ENCODE results near the gene ABCA2.

ABCA2 gene

DNA sequence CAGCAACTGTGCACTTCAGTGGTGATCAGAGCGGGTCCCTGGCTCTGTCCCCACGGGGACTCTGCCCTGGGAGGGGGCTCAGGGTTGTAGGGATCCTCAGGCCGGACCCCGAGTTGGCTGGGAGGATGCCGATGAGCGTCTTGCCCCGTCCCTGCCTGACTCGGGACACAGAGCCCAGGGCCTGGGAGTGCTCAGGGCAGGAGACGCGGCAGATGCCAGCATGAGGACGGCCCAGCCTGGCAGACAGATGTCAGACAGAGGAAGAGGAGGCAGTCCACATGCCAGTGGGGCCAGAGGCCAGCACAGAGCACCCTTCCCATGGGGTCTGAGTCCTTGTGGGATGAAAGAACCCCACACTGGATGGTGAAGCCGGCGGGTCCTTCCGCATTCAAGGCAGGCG lies 64.7 kb downstream of the ABCA2 start:
- H3K4me1 ChIP-seq (ENCODE audit: control insufficient read depth in 1 of 2, insufficient read depth in 2 of 2, low read length in 2 of 2), result peaks cover 3% of the 10 kb centered on the region in 2 experiments
- no peak overlapping the region for H2AK5ac ChIP-seq (ENCODE audit: low read length)
- H4K91ac ChIP-seq (ENCODE audit: low read depth, low read length), result peak overlapping the region; percentile 77
- H2BK120ac ChIP-seq (ENCODE audit: insufficient read depth, low read length, poor library complexity), result no peak overlapping the region
- no peak overlapping the region for H3K14ac ChIP-seq (ENCODE audit: low read length)
- H3K9me3 ChIP-seq (ENCODE audit: insufficient read depth, low read depth, low read length), result peaks cover 3% of the 10 kb centered on the region
- peak overlapping the region; percentile 23 for H2BK12ac ChIP-seq (ENCODE audit: low read length)
- peaks cover 12% of the 10 kb centered on the region for H3K79me1 ChIP-seq (ENCODE audit: low read length)
- no peaks in the 10 kb centered on the region for H3K27me3 ChIP-seq (ENCODE audit: insufficient read depth, low read length)
- no CpG with 5 or more reads among the region's 15 CpGs for WGBS (ENCODE audit: extremely low coverage, insufficient coverage, insufficient read length)
- no peak overlapping the region for H4K12ac ChIP-seq (ENCODE audit: low read depth, low read length)
- peak overlapping the region; percentile 11 for H3K18ac ChIP-seq (ENCODE audit: low read length)
- H3K4me2 ChIP-seq (ENCODE audit: low read length), result no peak overlapping the region
- H3K36me3 ChIP-seq (ENCODE audit: control insufficient read depth in 1 of 2, insufficient read depth in 2 of 2, low read length in 2 of 2), result no peaks in the 10 kb centered on the region
- no peak overlapping the region for H3K4ac ChIP-seq (ENCODE audit: low read depth, low read length)
- H2BK5ac ChIP-seq (ENCODE audit: low read depth, low read length, poor library complexity), result peak overlapping the region; percentile 31
- no peak overlapping the region for H3K23ac ChIP-seq (ENCODE audit: low read length)
- no peak overlapping the region for H3K9ac ChIP-seq (ENCODE audit: low read length)
- H3K79me2 ChIP-seq (ENCODE audit: control insufficient read depth, insufficient read depth, low read length, poor library complexity), result no peaks in the 10 kb centered on the region
- no peak for DNase-seq
- H3K4me3 ChIP-seq (ENCODE audit: low read depth, low read length), result no peak overlapping the region
- no peak overlapping the region for H3K27ac ChIP-seq (ENCODE audit: low read depth, low read length)
- no peak overlapping the region for H4K8ac ChIP-seq (ENCODE audit: low read depth, low read length)
- no peak overlapping the region for H2AFZ ChIP-seq (ENCODE audit: insufficient read depth, low read length, poor library complexity)

DNA sequence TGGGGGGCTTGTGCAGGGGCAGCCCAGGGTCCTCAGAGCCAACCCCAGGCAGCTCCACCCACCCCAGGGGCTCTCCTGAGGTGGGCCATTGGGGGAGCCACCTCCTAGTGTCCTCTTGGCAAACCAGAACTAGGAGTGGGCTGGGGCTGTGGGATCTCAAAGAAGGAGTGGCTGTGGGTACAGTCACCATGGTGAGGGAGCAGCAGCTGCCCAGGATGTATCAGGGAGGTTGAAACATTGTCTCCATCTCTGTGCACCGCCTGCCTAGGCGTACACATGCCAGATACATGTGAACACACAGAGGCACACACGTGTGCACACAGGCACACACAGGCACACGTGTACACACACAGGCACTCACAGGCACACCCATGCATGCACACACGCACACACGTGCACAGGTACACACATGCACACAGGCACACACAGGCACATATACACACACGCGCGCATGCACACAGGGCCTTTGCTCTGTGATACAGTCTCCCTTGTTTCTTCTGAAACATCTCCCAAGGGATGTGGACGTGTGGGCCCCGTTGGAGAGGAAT lies 65.3 kb downstream of the ABCA2 start:
- Histone ChIP-seq H2AFZ (ENCODE audit: insufficient read depth, low read length, poor library complexity) (no peak overlapping the region), H3K79me1 (ENCODE audit: low read length) (peaks cover 12% of the 10 kb centered on the region), H3K79me2 (ENCODE audit: control insufficient read depth, insufficient read depth, low read length, poor library complexity) (no peaks in the 10 kb centered on the region), H3K4ac (ENCODE audit: low read depth, low read length) (no peak overlapping the region), H2BK5ac (ENCODE audit: low read depth, low read length, poor library complexity) (no peak overlapping the region), H3K27ac (ENCODE audit: low read depth, low read length) (no peak overlapping the region), H3K4me2 (ENCODE audit: low read length) (no peak overlapping the region), H4K8ac (ENCODE audit: low read depth, low read length) (no peak overlapping the region), H3K4me1 (ENCODE audit: control insufficient read depth in 1 of 2, insufficient read depth in 2 of 2, low read length in 2 of 2) (peaks cover 3% of the 10 kb centered on the region in 2 experiments), H3K36me3 (ENCODE audit: control insufficient read depth in 1 of 2, insufficient read depth in 2 of 2, low read length in 2 of 2) (no peaks in the 10 kb centered on the region), H2AK5ac (ENCODE audit: low read length) (no peak overlapping the region), H3K4me3 (ENCODE audit: low read depth, low read length) (peak overlapping the region; percentile 32), H3K27me3 (ENCODE audit: insufficient read depth, low read length) (no peaks in the 10 kb centered on the region), H4K91ac (ENCODE audit: low read depth, low read length) (peak overlapping the region; percentile 13), H3K9me3 (ENCODE audit: insufficient read depth, low read depth, low read length) (peaks cover 7% of the 10 kb centered on the region), H3K18ac (ENCODE audit: low read length) (no peak overlapping the region), H3K14ac (ENCODE audit: low read length) (no peak overlapping the region), H3K23ac (ENCODE audit: low read length) (no peak overlapping the region), H2BK12ac (ENCODE audit: low read length) (no peak overlapping the region), H2BK120ac (ENCODE audit: insufficient read depth, low read length, poor library complexity) (no peak overlapping the region), H3K9ac (ENCODE audit: low read length) (no peak overlapping the region), H4K12ac (ENCODE audit: low read depth, low read length) (no peak overlapping the region)
- DNase-seq, result no peak
- WGBS (ENCODE audit: extremely low coverage, insufficient coverage, insufficient read length), result no CpG with 5 or more reads among the region's 11 CpGs

DNA sequence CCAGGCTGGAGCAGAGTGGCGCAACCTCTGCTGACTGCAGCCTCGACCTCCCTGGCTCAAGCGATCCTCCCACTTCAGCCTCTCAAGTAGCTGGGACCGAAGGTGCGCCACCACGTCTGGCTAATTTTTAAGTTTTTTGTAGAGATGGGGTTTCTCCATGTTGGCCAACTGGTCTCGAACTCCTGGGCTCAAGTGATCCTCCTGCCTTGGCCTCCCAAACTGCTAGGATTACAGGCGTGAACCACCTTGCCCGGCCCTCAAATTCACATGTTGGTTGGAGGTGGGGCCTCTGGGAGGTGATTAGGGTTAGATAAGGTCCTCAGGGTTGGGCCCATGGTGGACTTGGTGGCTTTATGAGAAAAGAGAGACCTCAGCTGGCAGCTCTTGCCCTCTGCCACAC lies 65.9 kb downstream of the ABCA2 start:
- no peaks in the 10 kb centered on the region for H3K36me3 ChIP-seq (ENCODE audit: control insufficient read depth in 1 of 2, insufficient read depth in 2 of 2, low read length in 2 of 2)
- WGBS (ENCODE audit: extremely low coverage, insufficient coverage, insufficient read length), result no CpG with 5 or more reads among the region's 9 CpGs

DNA sequence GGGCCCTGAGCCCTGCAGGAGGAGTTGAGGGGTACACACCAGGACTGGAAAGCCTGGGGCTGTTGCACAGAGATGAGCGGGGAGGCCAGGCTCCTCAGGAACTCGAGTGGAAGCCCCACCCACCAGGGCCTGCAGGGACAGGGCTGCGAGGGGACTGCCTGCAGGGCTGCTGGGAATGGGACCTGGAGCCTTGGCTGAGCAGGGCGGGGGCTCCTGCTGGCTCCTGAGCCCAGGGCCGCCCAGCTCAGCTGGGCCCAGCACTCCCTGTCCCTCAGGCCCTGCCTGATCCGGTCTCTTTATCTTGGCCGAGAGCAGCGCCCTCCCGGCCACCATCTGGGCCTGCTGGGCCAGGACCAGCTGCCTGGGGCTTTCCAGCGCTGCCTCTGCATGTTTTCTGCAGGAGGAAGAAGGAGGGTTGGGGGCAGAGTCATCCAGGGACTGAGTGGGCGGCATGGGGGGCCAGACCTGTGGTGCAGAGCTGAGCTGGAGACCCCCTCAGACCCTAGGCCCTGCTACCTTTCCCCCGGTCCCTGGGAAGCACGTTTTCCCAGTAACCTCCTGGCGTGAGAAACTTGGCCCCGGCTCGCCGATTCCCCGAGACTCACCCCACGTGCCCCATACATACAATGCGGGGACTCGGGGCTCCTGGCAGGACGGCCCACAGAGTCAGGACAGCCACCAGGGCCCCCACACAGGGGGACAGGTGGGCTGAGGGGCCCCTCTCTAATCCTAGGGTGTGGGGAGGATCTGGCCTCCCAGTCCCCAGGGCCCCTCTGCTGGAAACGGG lies 66.6 kb downstream of the ABCA2 start:
- Histone ChIP-seq H3K18ac (ENCODE audit: low read length) (no peak overlapping the region), H2AK5ac (ENCODE audit: low read length) (no peak overlapping the region), H3K36me3 (ENCODE audit: control insufficient read depth in 1 of 2, insufficient read depth in 2 of 2, low read length in 2 of 2) (no peaks in the 10 kb centered on the region), H3K27me3 (ENCODE audit: insufficient read depth, low read length) (no peaks in the 10 kb centered on the region), H3K4me2 (ENCODE audit: low read length) (no peak overlapping the region), H2BK120ac (ENCODE audit: insufficient read depth, low read length, poor library complexity) (peak overlapping the region; percentile 87), H3K79me2 (ENCODE audit: control insufficient read depth, insufficient read depth, low read length, poor library complexity) (no peaks in the 10 kb centered on the region), H3K4me3 (ENCODE audit: low read depth, low read length) (no peak overlapping the region), H2BK5ac (ENCODE audit: low read depth, low read length, poor library complexity) (peak overlapping the region; percentile 38), H2AFZ (ENCODE audit: insufficient read depth, low read length, poor library complexity) (no peak overlapping the region), H3K23ac (ENCODE audit: low read length) (no peak overlapping the region), H3K14ac (ENCODE audit: low read length) (peak overlapping the region; percentile 31), H3K4me1 (ENCODE audit: control insufficient read depth in 1 of 2, insufficient read depth in 2 of 2, low read length in 2 of 2) (peaks cover 3% of the 10 kb centered on the region in 2 experiments), H3K27ac (ENCODE audit: low read depth, low read length) (no peak overlapping the region), H3K4ac (ENCODE audit: low read depth, low read length) (no peak overlapping the region), H3K79me1 (ENCODE audit: low read length) (peaks cover 12% of the 10 kb centered on the region), H3K9me3 (ENCODE audit: insufficient read depth, low read depth, low read length) (peaks cover 9% of the 10 kb centered on the region), H4K8ac (ENCODE audit: low read depth, low read length) (peak overlapping the region; percentile 17), H3K9ac (ENCODE audit: low read length) (no peak overlapping the region), H2BK12ac (ENCODE audit: low read length) (no peak overlapping the region), H4K91ac (ENCODE audit: low read depth, low read length) (peak overlapping the region; percentile 88), H4K12ac (ENCODE audit: low read depth, low read length) (peak overlapping the region; percentile 45)
- peak; percentile 41 to 45 for DNase-seq
- no CpG with 5 or more reads among the region's 23 CpGs for WGBS (ENCODE audit: extremely low coverage, insufficient coverage, insufficient read length)

More for the DNA sequence above, 65.9 kb downstream of the ABCA2 start:
- H3K23ac ChIP-seq (ENCODE audit: low read length), result no peak overlapping the region
- peaks cover 3% of the 10 kb centered on the region in 2 experiments for H3K4me1 ChIP-seq (ENCODE audit: control insufficient read depth in 1 of 2, insufficient read depth in 2 of 2, low read length in 2 of 2)
- H3K9me3 ChIP-seq (ENCODE audit: insufficient read depth, low read depth, low read length), result peaks cover 8% of the 10 kb centered on the region
- no peak overlapping the region for H3K27ac ChIP-seq (ENCODE audit: low read depth, low read length)
- DNase-seq, result no peak
- no peak overlapping the region for H3K4me2 ChIP-seq (ENCODE audit: low read length)
- no peak overlapping the region for H3K18ac ChIP-seq (ENCODE audit: low read length)
- no peaks in the 10 kb centered on the region for H3K79me2 ChIP-seq (ENCODE audit: control insufficient read depth, insufficient read depth, low read length, poor library complexity)
- no peak overlapping the region for H2AK5ac ChIP-seq (ENCODE audit: low read length)
- H2BK5ac ChIP-seq (ENCODE audit: low read depth, low read length, poor library complexity), result no peak overlapping the region
- H2BK120ac ChIP-seq (ENCODE audit: insufficient read depth, low read length, poor library complexity), result peak overlapping the region; percentile 17
- H3K79me1 ChIP-seq (ENCODE audit: low read length), result peaks cover 12% of the 10 kb centered on the region
- no peak overlapping the region for H3K14ac ChIP-seq (ENCODE audit: low read length)
- H3K4ac ChIP-seq (ENCODE audit: low read depth, low read length), result no peak overlapping the region
- H2BK12ac ChIP-seq (ENCODE audit: low read length), result no peak overlapping the region
- H3K4me3 ChIP-seq (ENCODE audit: low read depth, low read length), result no peak overlapping the region
- H3K27me3 ChIP-seq (ENCODE audit: insufficient read depth, low read length), result no peaks in the 10 kb centered on the region
- no peak overlapping the region for H4K12ac ChIP-seq (ENCODE audit: low read depth, low read length)
- H2AFZ ChIP-seq (ENCODE audit: insufficient read depth, low read length, poor library complexity), result no peak overlapping the region
- no peak overlapping the region for H4K8ac ChIP-seq (ENCODE audit: low read depth, low read length)
- H3K9ac ChIP-seq (ENCODE audit: low read length), result no peak overlapping the region
- H4K91ac ChIP-seq (ENCODE audit: low read depth, low read length), result peak overlapping the region; percentile 88
